RKO (cell line): ENCODE measurements around the gene AMOTL2.

Experiments used
- DNase-seq: peaks from one replicate; pipeline ENCODE4 v3.0.0-alpha.2; 2016; ENCODE audit warnings: low spot score

The AMOTL2 gene

DNA sequence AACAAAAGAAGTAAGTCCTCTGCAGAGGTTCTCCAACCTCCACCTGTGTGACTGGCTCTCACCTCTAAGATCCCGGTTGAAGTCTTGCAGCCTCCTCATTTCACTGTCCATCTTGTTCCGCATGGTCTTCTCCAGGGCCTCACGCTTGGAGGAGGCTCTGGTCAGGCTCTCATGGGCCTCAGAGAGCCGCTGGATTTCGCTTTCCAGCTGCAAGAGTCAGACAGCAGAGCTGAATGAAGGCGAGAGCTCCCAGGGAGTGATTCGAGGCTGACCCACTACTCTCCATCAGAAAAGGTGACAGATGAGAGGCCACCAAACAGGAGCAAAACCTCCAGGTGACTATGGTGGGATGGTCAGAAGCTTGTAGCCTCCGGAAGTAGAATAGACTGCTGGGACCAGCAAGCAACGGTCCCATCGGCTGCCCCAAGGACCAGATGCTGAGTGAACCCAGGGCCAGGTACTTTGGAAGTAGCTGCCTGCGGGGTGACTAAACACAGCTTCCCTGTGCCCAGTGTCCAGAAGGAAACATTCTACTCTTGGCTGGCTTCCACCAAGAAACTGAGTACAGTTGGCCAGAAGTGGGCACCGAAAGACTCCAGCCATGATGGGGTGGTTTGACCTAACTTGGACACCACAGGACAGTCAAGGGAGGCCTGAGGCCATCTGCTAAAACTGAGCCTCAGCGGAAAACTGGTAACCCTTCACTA lies 7.9 kb downstream of the AMOTL2 start:
- no peak for DNase-seq

- DNase-seq: no peak
Measured at GRCh38 chr3:134365766-134366065, 8.5 kb downstream of the AMOTL2 start.

- DNase-seq: no peak
Measured at GRCh38 chr3:134364936-134365765, 9.1 kb downstream of the AMOTL2 start.

GRCh38 chr3:134364061-134364935 lies 9.9 kb downstream of the AMOTL2 start:
- DNase-seq: no peak

GRCh38 chr3:134363381-134363755 lies 10.9 kb downstream of the AMOTL2 start:
- no peak for DNase-seq

DNA sequence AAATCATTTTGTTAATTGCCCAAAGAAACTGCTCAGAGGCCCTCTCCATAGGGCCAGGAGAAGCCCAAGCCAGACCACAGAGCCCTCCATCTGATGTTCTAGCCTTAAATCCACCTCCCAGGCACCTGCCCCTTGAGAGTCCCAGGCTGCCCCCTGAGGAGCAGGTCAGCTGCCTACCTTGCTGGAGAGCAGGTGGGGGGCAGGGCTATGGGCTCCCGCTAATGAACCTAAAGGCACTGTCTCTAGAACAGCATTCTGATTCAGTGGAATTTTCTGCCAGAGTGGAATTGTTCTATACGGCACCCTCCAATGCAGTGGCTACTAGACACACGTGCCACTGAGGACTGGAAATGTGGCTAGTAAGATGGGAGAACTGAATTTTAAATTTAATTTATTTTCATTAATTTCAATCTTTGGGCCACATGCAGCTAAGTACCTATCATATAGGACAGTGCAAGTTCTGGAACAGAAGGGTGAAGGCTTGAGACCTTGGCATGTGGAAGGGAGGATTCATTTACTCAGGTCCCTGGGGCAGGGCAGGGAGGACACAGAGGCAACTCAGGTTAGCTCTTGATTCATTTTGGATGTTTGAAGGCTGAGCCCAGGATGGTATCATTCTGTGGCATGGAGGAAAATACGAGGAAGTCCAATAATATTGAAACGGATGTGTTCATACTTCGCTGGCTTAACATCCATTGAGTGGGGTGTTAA lies 11.4 kb downstream of the AMOTL2 start:
- no peak for DNase-seq

GRCh38 chr3:134362221-134362620 lies 12.0 kb downstream of the AMOTL2 start:
- DNase-seq: no peak

DNA sequence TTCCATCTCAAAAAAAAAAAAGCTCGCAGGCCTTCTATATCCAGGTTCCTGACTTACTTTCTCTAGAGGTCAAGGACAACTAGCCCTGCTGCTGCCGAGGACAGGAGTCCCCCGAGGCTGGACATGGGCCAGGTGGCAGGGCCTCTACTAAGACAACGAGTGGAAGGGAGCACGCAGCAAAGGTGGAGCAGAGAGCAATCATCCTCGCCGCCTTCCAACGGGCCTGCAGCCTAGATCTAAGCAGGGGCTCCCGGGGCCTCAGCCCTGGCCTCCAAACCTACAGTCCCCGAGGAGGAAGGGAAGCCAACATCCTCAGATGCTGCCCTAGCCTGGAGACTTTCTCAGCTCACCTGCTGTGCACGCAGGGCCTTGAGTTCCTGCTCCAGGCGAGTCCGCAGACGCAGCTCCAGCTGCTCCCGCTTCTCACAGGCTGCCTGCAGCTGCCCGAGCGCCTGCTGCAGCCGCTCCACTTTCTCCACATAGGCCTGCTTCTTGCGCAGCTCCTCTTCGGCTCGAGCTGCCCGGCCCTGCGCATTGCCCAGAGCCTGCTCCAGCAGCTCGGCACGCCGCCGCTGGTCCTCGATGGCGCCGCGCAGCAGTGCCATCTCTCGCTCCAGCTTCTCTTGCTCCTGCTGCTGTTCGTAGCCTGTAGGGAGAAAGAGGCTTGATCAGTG lies 12.9 kb downstream of the AMOTL2 start:
- no peak for DNase-seq

GRCh38 chr3:134360046-134360445 lies 14.2 kb downstream of the AMOTL2 start:
- no peak for DNase-seq

DNA sequence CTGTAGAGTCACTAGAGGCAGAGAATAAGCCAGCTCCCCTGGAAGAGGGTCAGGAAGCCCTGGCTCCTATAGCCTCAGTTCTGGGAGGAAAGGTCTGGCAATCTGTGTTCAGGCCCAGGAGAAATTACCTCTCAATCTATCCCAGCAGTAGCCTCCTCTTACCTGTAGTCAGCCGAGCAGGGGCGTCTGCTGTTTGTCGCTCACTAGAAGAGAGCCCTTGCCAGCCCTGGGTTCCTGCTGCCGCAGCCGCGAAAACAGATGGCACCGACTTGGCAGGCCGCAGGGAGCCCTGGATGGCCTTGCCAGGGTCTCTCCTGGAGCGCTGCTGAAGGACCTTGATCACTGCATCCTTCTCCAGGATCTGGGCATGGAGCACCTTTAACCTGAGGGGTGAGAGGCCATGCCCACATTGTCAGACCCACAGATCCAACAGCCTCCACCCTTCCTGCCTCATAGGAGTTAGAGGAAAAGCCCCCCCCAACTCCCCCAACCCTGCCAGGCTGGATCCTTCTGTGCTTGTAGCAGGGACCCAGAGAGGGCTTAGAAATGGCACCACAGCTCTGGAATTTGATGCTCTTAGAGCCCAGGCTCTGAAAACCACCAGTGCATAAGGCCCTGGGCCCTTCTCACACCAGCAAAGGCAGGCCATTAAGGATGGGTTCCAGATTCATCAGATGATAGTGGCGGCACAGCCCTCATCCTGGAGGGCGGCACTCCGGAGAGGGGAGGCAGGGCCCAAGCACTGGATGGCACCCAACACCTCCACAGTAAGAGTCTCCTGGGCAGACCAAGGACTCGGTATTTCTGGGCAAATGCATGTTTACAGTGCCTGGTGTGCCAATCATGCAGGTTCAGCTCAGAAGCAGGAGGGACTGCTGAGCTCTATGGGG lies 14.9 kb downstream of the AMOTL2 start:
- no peak for DNase-seq

- DNase-seq: no peak
Measured at GRCh38 chr3:134357914-134358811, 16.1 kb downstream of the AMOTL2 start.

DNA sequence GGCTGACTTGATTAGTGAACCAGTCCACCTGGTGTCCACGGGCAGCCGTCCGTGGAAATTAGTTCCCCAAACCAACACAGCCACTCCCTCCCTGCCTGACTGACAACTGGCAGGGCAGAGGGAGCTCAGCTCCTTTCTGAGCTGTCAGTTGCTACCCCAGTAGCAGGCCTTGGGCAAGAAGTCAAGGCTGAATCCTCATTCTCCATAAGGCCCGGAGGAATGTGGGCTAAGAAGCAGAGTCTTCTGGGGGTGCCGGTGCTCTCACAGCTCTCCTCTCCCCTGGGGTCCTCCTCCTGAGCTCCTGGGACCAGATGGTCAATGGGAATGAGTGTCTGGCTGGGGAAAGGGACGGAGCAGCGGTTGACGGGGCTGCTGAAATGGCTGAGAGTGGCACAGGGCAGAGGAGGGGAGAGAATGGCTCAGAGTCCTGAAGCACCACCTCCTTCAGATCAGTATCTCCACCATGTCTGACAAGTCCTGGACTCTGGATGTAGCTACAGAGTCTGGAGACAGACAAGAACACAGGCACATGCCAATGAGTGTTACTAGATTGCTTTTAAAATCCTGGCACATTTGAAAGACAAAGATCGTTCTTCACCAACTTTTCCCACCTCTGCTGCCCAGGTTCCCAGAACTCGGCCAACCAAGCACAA lies 16.9 kb downstream of the AMOTL2 start:
- no peak for DNase-seq

DNA sequence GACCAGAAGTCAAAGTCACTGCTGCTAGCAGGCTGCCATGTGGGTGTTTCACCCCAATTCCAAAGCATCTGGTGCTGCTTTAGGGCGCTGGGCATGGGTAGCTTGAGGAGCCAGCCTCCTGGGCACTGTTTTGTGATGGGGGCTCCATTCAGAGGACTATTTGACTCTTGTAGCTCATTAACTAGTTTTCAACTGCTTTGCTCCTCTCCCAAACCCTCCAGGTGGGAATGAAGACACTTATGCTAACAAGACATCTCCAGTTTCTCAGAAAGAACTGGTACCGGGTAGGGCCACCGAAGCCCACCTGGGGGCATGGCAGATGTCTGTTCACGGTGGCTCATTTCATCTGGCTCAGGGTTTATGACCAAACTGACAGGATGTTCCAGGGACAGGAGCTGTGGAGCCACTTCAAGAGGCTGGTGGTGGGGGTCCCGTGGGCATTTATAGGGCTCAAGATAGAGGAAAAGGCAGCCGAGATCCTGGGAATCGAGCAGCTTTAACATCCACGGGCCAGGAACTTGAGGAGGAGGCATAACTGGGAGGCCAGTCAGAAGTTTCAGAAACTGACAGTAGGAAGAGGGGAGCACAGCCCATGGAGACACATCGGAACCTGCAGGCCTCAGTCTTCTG lies 17.7 kb downstream of the AMOTL2 start:
- DNase-seq: no peak

GRCh38 chr3:134355416-134355815 lies 18.8 kb downstream of the AMOTL2 start:
- DNase-seq: no peak

DNA sequence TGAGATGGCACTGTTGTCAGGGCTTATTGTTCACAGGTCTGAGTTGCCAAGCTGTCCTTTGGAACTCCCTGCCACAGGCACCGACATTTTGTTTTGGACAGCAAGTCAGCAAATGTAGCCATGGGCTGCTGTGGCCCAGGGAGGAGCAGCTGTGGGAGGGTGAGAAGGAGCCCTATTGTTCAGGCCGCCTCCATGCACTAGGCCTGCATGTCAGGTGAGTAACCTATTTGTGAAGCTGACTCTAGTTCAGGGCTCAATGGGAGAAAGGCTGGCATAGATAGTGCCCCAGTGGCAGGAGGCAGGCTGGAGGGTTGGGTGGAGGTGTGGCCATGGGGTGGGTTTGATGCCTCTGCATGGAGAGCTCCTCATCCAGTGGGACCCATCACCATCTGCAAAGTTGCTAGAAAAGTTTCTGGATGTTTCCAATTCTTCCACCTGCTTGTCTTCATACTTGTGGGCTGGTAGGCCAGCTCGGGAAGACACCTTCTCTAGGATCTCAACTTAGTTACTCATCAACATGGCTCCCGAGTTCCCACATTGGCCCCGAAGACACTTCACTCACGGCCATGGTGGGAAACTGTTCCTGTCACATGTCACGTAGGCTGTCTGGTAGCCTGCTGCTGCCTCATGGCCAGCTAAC lies 19.5 kb downstream of the AMOTL2 start:
- DNase-seq: no peak

DNA sequence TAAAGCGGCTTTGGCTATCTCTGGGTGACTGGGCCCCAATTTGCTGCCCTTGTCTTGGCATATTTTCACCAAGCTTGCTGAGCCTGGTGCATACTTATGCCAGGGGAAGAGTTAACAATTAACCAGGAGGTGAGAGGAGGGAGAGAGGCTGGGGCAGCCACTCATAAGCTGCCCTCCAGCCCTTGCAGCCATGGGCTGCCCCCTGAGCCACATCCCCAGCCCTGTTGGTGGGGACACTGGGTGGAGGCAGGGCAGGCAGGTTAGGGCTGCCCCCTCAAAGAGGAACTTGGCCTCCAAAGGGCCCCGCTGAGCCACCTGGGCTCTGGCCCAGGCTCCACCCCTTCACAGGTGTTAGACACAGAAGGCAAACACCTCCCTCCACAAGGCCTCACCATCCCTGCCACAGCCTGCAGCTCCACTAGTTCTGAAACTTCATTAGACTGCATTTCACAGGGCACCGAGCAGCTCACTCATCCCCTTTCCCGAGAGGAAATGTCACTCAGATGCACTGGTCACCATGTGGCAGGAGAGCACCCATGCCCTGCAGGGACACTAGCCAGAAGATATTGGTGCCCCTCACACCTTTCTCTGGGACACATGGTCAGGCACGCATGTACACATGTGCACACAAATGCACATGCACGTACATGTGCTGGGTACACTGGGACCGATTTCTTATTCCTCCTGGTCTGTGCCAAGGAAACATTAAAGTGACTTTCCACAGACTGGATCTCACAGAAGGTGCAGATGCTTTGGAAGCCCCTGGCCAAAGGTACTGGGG lies 20.2 kb downstream of the AMOTL2 start:
- no peak for DNase-seq

DNA sequence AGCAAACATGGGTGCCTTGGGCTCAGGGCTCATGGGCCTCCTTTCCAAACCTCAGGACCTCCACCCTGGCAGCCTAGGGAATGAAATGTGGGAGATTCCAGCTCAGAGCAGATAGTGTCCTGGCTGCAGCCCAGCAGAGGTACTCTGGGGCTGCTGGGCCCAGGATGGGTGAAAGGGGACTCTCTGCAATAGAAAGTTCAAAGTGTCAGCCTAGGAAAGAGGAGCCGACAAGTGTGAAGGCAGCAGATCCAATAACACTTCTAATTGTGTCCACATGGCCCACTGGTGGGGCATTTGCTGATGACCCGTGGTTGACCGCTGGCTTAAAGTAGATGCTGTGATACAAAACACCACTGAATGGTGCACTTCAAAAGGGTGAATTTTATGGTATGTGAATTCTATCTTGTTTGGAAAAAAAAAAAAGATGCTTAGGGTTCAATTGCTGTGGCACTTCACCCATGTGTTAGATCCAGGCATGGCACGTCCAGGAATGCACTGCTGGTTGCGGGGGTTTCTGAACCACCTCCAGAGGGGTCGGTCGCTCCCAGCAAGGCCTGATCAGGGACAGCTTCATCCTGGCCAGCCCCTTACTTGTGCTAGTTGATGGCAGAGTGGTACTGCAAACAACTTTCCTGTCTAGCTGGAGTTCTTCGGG lies 20.9 kb downstream of the AMOTL2 start:
- DNase-seq: no peak
